ENCODE measurements around the gene MEIKIN.
A peak's percentile ranks its signal among the peaks of the same experiment; 100 is the strongest.
"Not testable (repeated sequence)": the region's sequence is repeated elsewhere in the genome, so short reads cannot be mapped to it uniquely, and the experiment has no call there.

MEIKIN gene

GRCh38 chr5:131854134-131854533 is 91.3 kb downstream of the MEIKIN start:
- Histone ChIP-seq H3K27me3 (ENCODE audit: insufficient read depth, low read length) (peaks cover 9% of the 10 kb centered on the region; the same call in 1 of the 2 replicates), H3K79me2 (ENCODE audit: control insufficient read depth, insufficient read depth, low read length, unreplicated experiment) (no peaks in the 10 kb centered on the region), H3K4me1 (ENCODE audit: control insufficient read depth, insufficient read depth, low read length, unreplicated experiment) (peaks cover 7% of the 10 kb centered on the region), H3K36me3 (ENCODE audit: insufficient read depth, low read length) (no peaks in the 10 kb centered on the region), H3K27ac (ENCODE audit: low read depth, low read length) (no peak overlapping the region), H3K4me3 (ENCODE audit: low read depth, low read length) (0 out of 2 replicates have a peak overlapping the region, but pooled peaks have one; percentile 3), H2AFZ (ENCODE audit: low read length, unreplicated experiment) (no peak overlapping the region)

- H3K27me3 ChIP-seq (ENCODE audit: insufficient read depth, low read length) = no peaks in the 10 kb centered on the region
- H3K79me2 ChIP-seq (ENCODE audit: control insufficient read depth, insufficient read depth, low read length, unreplicated experiment) = no peaks in the 10 kb centered on the region
- H2AFZ ChIP-seq (ENCODE audit: low read length, unreplicated experiment) = no peak overlapping the region
- no peak overlapping the region for H3K4me3 ChIP-seq (ENCODE audit: low read depth, low read length)
- no peak overlapping the region for H3K27ac ChIP-seq (ENCODE audit: low read depth, low read length)
- H3K4me1 ChIP-seq (ENCODE audit: control insufficient read depth, insufficient read depth, low read length, unreplicated experiment) = no peaks in the 10 kb centered on the region
- no peaks in the 10 kb centered on the region for H3K36me3 ChIP-seq (ENCODE audit: insufficient read depth, low read length)
Measured at GRCh38 chr5:131848662-131849061, 96.8 kb downstream of the MEIKIN start.

GRCh38 chr5:131846536-131846935 is 98.9 kb downstream of the MEIKIN start:
- Histone ChIP-seq H3K36me3 (ENCODE audit: insufficient read depth, low read length) (no peaks in the 10 kb centered on the region), H3K79me2 (ENCODE audit: control insufficient read depth, insufficient read depth, low read length, unreplicated experiment) (no peaks in the 10 kb centered on the region), H2AFZ (ENCODE audit: low read length, unreplicated experiment) (no peak overlapping the region), H3K27ac (ENCODE audit: low read depth, low read length) (no peak overlapping the region), H3K27me3 (ENCODE audit: insufficient read depth, low read length) (no peaks in the 10 kb centered on the region), H3K4me1 (ENCODE audit: control insufficient read depth, insufficient read depth, low read length, unreplicated experiment) (no peaks in the 10 kb centered on the region), H3K4me3 (ENCODE audit: low read depth, low read length) (no peak overlapping the region)

GRCh38 chr5:131845828-131846227 is 99.6 kb downstream of the MEIKIN start:
- H3K4me3 ChIP-seq (ENCODE audit: low read depth, low read length) = no peak overlapping the region
- no peaks in the 10 kb centered on the region for H3K4me1 ChIP-seq (ENCODE audit: control insufficient read depth, insufficient read depth, low read length, unreplicated experiment)
- no peak overlapping the region for H3K27ac ChIP-seq (ENCODE audit: low read depth, low read length)
- H3K79me2 ChIP-seq (ENCODE audit: control insufficient read depth, insufficient read depth, low read length, unreplicated experiment) = no peaks in the 10 kb centered on the region
- no peaks in the 10 kb centered on the region for H3K36me3 ChIP-seq (ENCODE audit: insufficient read depth, low read length)
- H3K27me3 ChIP-seq (ENCODE audit: insufficient read depth, low read length) = no peaks in the 10 kb centered on the region
- no peak overlapping the region for H2AFZ ChIP-seq (ENCODE audit: low read length, unreplicated experiment)

GRCh38 chr5:131842971-131843370 is 102.5 kb downstream of the MEIKIN start:
- H3K4me1 ChIP-seq (ENCODE audit: control insufficient read depth, insufficient read depth, low read length, unreplicated experiment); H2AFZ ChIP-seq (ENCODE audit: low read length, unreplicated experiment); H3K36me3 ChIP-seq (ENCODE audit: insufficient read depth, low read length); H3K4me3 ChIP-seq (ENCODE audit: low read depth, low read length); H3K27ac ChIP-seq (ENCODE audit: low read depth, low read length); H3K79me2 ChIP-seq (ENCODE audit: control insufficient read depth, insufficient read depth, low read length, unreplicated experiment): not testable (repeated sequence)
- peaks cover 17% of the 10 kb centered on the region; the same call in 1 of the 2 replicates for H3K27me3 ChIP-seq (ENCODE audit: insufficient read depth, low read length)

- H3K4me3 ChIP-seq (ENCODE audit: low read depth, low read length); H2AFZ ChIP-seq (ENCODE audit: low read length, unreplicated experiment); H3K4me1 ChIP-seq (ENCODE audit: control insufficient read depth, insufficient read depth, low read length, unreplicated experiment); H3K79me2 ChIP-seq (ENCODE audit: control insufficient read depth, insufficient read depth, low read length, unreplicated experiment); H3K27ac ChIP-seq (ENCODE audit: low read depth, low read length); H3K36me3 ChIP-seq (ENCODE audit: insufficient read depth, low read length): not testable (repeated sequence)
- peaks cover 27% of the 10 kb centered on the region for H3K27me3 ChIP-seq (ENCODE audit: insufficient read depth, low read length)
Measured at GRCh38 chr5:131832702-131833101, 112.8 kb downstream of the MEIKIN start.

GRCh38 chr5:131825404-131826013 is 120.0 kb downstream of the MEIKIN start:
- Histone ChIP-seq H3K4me3 (ENCODE audit: low read depth, low read length) (no peak overlapping the region), H3K4me1 (ENCODE audit: control insufficient read depth, insufficient read depth, low read length, unreplicated experiment) (no peaks in the 10 kb centered on the region), H3K27me3 (ENCODE audit: insufficient read depth, low read length) (peaks cover 16% of the 10 kb centered on the region), H3K36me3 (ENCODE audit: insufficient read depth, low read length) (no peaks in the 10 kb centered on the region), H3K79me2 (ENCODE audit: control insufficient read depth, insufficient read depth, low read length, unreplicated experiment) (no peaks in the 10 kb centered on the region), H3K27ac (ENCODE audit: low read depth, low read length) (no peak overlapping the region), H2AFZ (ENCODE audit: low read length, unreplicated experiment) (no peak overlapping the region)

GRCh38 chr5:131824631-131825030 is 120.8 kb downstream of the MEIKIN start:
- Histone ChIP-seq H2AFZ (ENCODE audit: low read length, unreplicated experiment) (no peak overlapping the region), H3K36me3 (ENCODE audit: insufficient read depth, low read length) (no peaks in the 10 kb centered on the region), H3K79me2 (ENCODE audit: control insufficient read depth, insufficient read depth, low read length, unreplicated experiment) (no peaks in the 10 kb centered on the region), H3K27ac (ENCODE audit: low read depth, low read length) (no peak overlapping the region), H3K4me1 (ENCODE audit: control insufficient read depth, insufficient read depth, low read length, unreplicated experiment) (no peaks in the 10 kb centered on the region), H3K4me3 (ENCODE audit: low read depth, low read length) (no peak overlapping the region), H3K27me3 (ENCODE audit: insufficient read depth, low read length) (peaks cover 9% of the 10 kb centered on the region)

- H3K27me3 ChIP-seq (ENCODE audit: insufficient read depth, low read length) = no peaks in the 10 kb centered on the region
- H3K27ac ChIP-seq (ENCODE audit: low read depth, low read length) = no peak overlapping the region
- no peak overlapping the region for H3K4me3 ChIP-seq (ENCODE audit: low read depth, low read length)
- no peaks in the 10 kb centered on the region for H3K4me1 ChIP-seq (ENCODE audit: control insufficient read depth, insufficient read depth, low read length, unreplicated experiment)
- no peaks in the 10 kb centered on the region for H3K79me2 ChIP-seq (ENCODE audit: control insufficient read depth, insufficient read depth, low read length, unreplicated experiment)
- H3K36me3 ChIP-seq (ENCODE audit: insufficient read depth, low read length) = no peaks in the 10 kb centered on the region
- no peak overlapping the region for H2AFZ ChIP-seq (ENCODE audit: low read length, unreplicated experiment)
Measured at GRCh38 chr5:131821221-131821620, 124.2 kb downstream of the MEIKIN start.

- no peak overlapping the region for H3K27ac ChIP-seq (ENCODE audit: low read depth, low read length)
- no peaks in the 10 kb centered on the region for H3K36me3 ChIP-seq (ENCODE audit: insufficient read depth, low read length)
- H3K27me3 ChIP-seq (ENCODE audit: insufficient read depth, low read length) = no peaks in the 10 kb centered on the region
- no peak overlapping the region for H2AFZ ChIP-seq (ENCODE audit: low read length, unreplicated experiment)
- no peak overlapping the region for H3K4me3 ChIP-seq (ENCODE audit: low read depth, low read length)
- H3K79me2 ChIP-seq (ENCODE audit: control insufficient read depth, insufficient read depth, low read length, unreplicated experiment) = no peaks in the 10 kb centered on the region
- H3K4me1 ChIP-seq (ENCODE audit: control insufficient read depth, insufficient read depth, low read length, unreplicated experiment) = peaks cover 9% of the 10 kb centered on the region
Measured at GRCh38 chr5:131818001-131818724, 127.3 kb downstream of the MEIKIN start.

- H2AFZ ChIP-seq (ENCODE audit: low read length, unreplicated experiment) = no peak overlapping the region
- H3K27me3 ChIP-seq (ENCODE audit: insufficient read depth, low read length) = no peaks in the 10 kb centered on the region
- peak overlapping the region; percentile 20; the same call in 1 of the 2 replicates for H3K27ac ChIP-seq (ENCODE audit: low read depth, low read length)
- no peaks in the 10 kb centered on the region for H3K36me3 ChIP-seq (ENCODE audit: insufficient read depth, low read length)
- no peaks in the 10 kb centered on the region for H3K79me2 ChIP-seq (ENCODE audit: control insufficient read depth, insufficient read depth, low read length, unreplicated experiment)
- no peak overlapping the region; the same call in 1 of the 2 replicates for H3K4me3 ChIP-seq (ENCODE audit: low read depth, low read length)
- H3K4me1 ChIP-seq (ENCODE audit: control insufficient read depth, insufficient read depth, low read length, unreplicated experiment) = peaks cover 9% of the 10 kb centered on the region
Measured at GRCh38 chr5:131814990-131815389, 130.5 kb downstream of the MEIKIN start.

Data from ACC112 (cell line).